Activated CD4-positive, alpha-beta T cell treated with anti-CD3 and anti-CD28 coated beads, Interleukin-2, amount 50 U/mL, for 1 hour (primary cell): Measurements from ENCODE around the gene RALB.
A peak's percentile ranks its signal among the peaks of the same experiment; 100 is the strongest.
"Not testable (repeated sequence)": the region's sequence is repeated elsewhere in the genome, so short reads cannot be mapped to it uniquely, and the experiment has no call there.

Experiments used
- DNase-seq: peaks from one replicate; pipeline ENCODE4 v3.0.0-alpha.2; 2020

Gene RALB

GRCh38 chr2:120299004-120299403, 46.4 kb downstream of the RALB start:
- DNase-seq, result no peak

- no peak for DNase-seq
These were observed 46.9 kb downstream of the RALB start for GRCh38 chr2:120299561-120299960.

GRCh38 chr2:120300385-120300784, 47.7 kb downstream of the RALB start:
- no peak for DNase-seq

- DNase-seq, result no peak
These were observed 48.6 kb downstream of the RALB start for GRCh38 chr2:120301284-120301683.

GRCh38 chr2:120302301-120302700, 49.6 kb downstream of the RALB start:
- no peak for DNase-seq

- DNase-seq, result no peak
These were observed 50.5 kb downstream of the RALB start for GRCh38 chr2:120303177-120303576.

GRCh38 chr2:120305296-120305695, 52.6 kb downstream of the RALB start:
- no peak for DNase-seq

GRCh38 chr2:120305937-120306490, 53.4 kb downstream of the RALB start:
- DNase-seq, result no peak

- DNase-seq, result no peak
These were observed 54.8 kb downstream of the RALB start for GRCh38 chr2:120307482-120307881.

- DNase-seq, result no peak
These were observed 55.6 kb downstream of the RALB start for GRCh38 chr2:120308038-120308910.

GRCh38 chr2:120310136-120310535, 57.5 kb downstream of the RALB start:
- no peak for DNase-seq

GRCh38 chr2:120310841-120311240, 58.2 kb downstream of the RALB start:
- DNase-seq, result not testable (repeated sequence)

- DNase-seq, result no peak
These were observed 59.4 kb downstream of the RALB start for GRCh38 chr2:120312076-120312475.

GRCh38 chr2:120312860-120313694, 60.4 kb downstream of the RALB start:
- peak; percentile 69 for DNase-seq

- no peak for DNase-seq
These were observed 61.3 kb downstream of the RALB start for GRCh38 chr2:120313695-120314615.

GRCh38 chr2:120314690-120315366, 62.2 kb downstream of the RALB start:
- DNase-seq, result peak; percentile 12

- no peak for DNase-seq
These were observed 62.8 kb downstream of the RALB start for GRCh38 chr2:120315367-120316033.

- no peak for DNase-seq
These were observed 63.4 kb downstream of the RALB start for GRCh38 chr2:120316071-120316470.

- no peak for DNase-seq
These were observed 64.0 kb downstream of the RALB start for GRCh38 chr2:120316528-120317179.

- no peak for DNase-seq
These were observed 64.5 kb downstream of the RALB start for GRCh38 chr2:120317180-120317533.

- DNase-seq, result no peak
These were observed 65.3 kb downstream of the RALB start for GRCh38 chr2:120317916-120318315.
